SK-N-SH treated with all-trans-retinoic acid at 6 μM for 48 hours (cell line): ENCODE data around the gene DIPK1B.

ENCODE experiments used
- ATAC-seq: fragments of 200-7000 bp; cut with Tn5 transposase; 3 replicates; pipeline ENCODE4 v1.9.1; 2020; ENCODE audit warnings: mild to moderate bottlenecking, moderate library complexity
- ARNTL ChIP-seq: fragments of 450-650 bp; formaldehyde crosslinking; IDR thresholded peaks from 2 replicates; pipeline ENCODE4 v1.5.0; 2020; ENCODE audit warnings: low read depth, mild to moderate bottlenecking, moderate library complexity, borderline replicate concordance
- CSDC2 ChIP-seq: fragments of 250-450 bp; sonication (Bioruptor Pico); IDR thresholded peaks from 2 replicates; pipeline ENCODE4 v1.5.0; 2020; ENCODE audit warnings: mild to moderate bottlenecking, moderate library complexity
- CSRNP3 ChIP-seq: fragments of 250-450 bp; sonication (Bioruptor Pico); IDR thresholded peaks from 2 replicates; pipeline ENCODE4 v1.5.1; 2021; ENCODE audit warnings: mild to moderate bottlenecking, moderate library complexity
- ESRRG ChIP-seq: fragments of 250-450 bp; sonication (Bioruptor Pico); IDR thresholded peaks from 2 replicates; pipeline ENCODE4 v1.6.1; 2021; ENCODE audit warnings: mild to moderate bottlenecking
- ISL1 ChIP-seq: fragments of 250-450 bp; sonication (Bioruptor Pico); IDR thresholded peaks from 2 replicates; pipeline ENCODE4 v2.1.2; 2022; ENCODE audit warnings: mild to moderate bottlenecking, moderate library complexity
- POU6F1 ChIP-seq: fragments of 250-450 bp; sonication (Bioruptor Pico); IDR thresholded peaks from 2 replicates; pipeline ENCODE4 v1.8.0; 2021; ENCODE audit warnings: low read depth, mild to moderate bottlenecking, moderate library complexity, borderline replicate concordance
- PPARA ChIP-seq: fragments of 250-450 bp; sonication (Bioruptor Pico); IDR thresholded peaks from 2 replicates; pipeline ENCODE4 v1.5.0; 2020; ENCODE audit warnings: mild to moderate bottlenecking, borderline replicate concordance
- SNAI2 ChIP-seq: fragments of 250-450 bp; sonication (Bioruptor Pico); IDR thresholded peaks from 2 replicates; pipeline ENCODE4 v1.5.0; 2020; ENCODE audit warnings: mild to moderate bottlenecking, moderate library complexity
- TCF4 ChIP-seq: fragments of 250-450 bp; sonication (Bioruptor Pico); IDR thresholded peaks from 2 replicates; pipeline ENCODE4 v1.8.0; 2021; ENCODE audit warnings: mild to moderate bottlenecking, moderate library complexity, borderline replicate concordance
- TSHZ2 ChIP-seq: fragments of 250-450 bp; sonication (Bioruptor Pico); IDR thresholded peaks from 2 replicates; pipeline ENCODE4 v1.5.0; 2020; ENCODE audit warnings: mild to moderate bottlenecking, moderate library complexity
- ZC3H10 ChIP-seq: fragments of 250-450 bp; sonication (Bioruptor Pico); IDR thresholded peaks from 2 replicates; pipeline ENCODE4 v1.5.1; 2021; ENCODE audit warnings: mild to moderate bottlenecking, moderate library complexity
- ZFP3 ChIP-seq: fragments of 250-450 bp; sonication (Bioruptor Pico); IDR thresholded peaks from 2 replicates; pipeline ENCODE4 v1.5.0; 2020; ENCODE audit warnings: mild to moderate bottlenecking, moderate library complexity
- ZFP30 ChIP-seq: fragments of 450-650 bp; formaldehyde crosslinking; IDR thresholded peaks from 2 replicates; pipeline ENCODE4 v1.5.0; 2022; ENCODE audit warnings: mild to moderate bottlenecking, moderate library complexity
- ZNF565 ChIP-seq: fragments of 450-650 bp; formaldehyde crosslinking; conservative IDR thresholded peaks from 2 replicates; pipeline ENCODE4 v1.5.0; 2020; ENCODE audit warnings: low read depth, mild to moderate bottlenecking, moderate library complexity
- ZNF70 ChIP-seq: fragments of 450-650 bp; formaldehyde crosslinking; IDR thresholded peaks from 2 replicates; pipeline ENCODE4 v1.5.0; 2020; ENCODE audit warnings: mild to moderate bottlenecking, moderate library complexity
- ZNF8 ChIP-seq: fragments of 450-650 bp; formaldehyde crosslinking; IDR thresholded peaks from 2 replicates; pipeline ENCODE4 v1.5.0; 2020; ENCODE audit warnings: mild to moderate bottlenecking, moderate library complexity
- TF ChIP-seq, protein P1 (sequence below): fragments of 250-450 bp; sonication (Bioruptor Pico); IDR thresholded peaks from 2 replicates; pipeline ENCODE4 v1.5.1; 2020; ENCODE audit warnings: low read depth, mild to moderate bottlenecking, moderate library complexity

The DIPK1B gene

GRCh38 chr9:136687721-136688223 lies 24.6 kb upstream of the DIPK1B start (continued):
- TF ChIP-seq ISL1 (CRISPR knock-in tag) (no peak), TCF4 (no peak), ZFP30 (CRISPR knock-in tag) (no peak), CSDC2 (no peak), ESRRG (CRISPR knock-in tag) (no peak), ZNF70 (CRISPR knock-in tag) (no peak), ZNF565 (CRISPR knock-in tag) (no peak)

- no peak for TF ChIP-seq ZC3H10
- TF ChIP-seq ARNTL = no peak
- TF ChIP-seq ISL1 (CRISPR knock-in tag) = no peak
- TF ChIP-seq PPARA (CRISPR knock-in tag) = no peak
- no peak for TF ChIP-seq POU6F1 (CRISPR knock-in tag)
- TF ChIP-seq ZFP3 (CRISPR knock-in tag) = no peak
- no peak for TF ChIP-seq CSRNP3
- no peak for TF ChIP-seq ZNF8 (CRISPR knock-in tag)
- TF ChIP-seq, protein P1, sequence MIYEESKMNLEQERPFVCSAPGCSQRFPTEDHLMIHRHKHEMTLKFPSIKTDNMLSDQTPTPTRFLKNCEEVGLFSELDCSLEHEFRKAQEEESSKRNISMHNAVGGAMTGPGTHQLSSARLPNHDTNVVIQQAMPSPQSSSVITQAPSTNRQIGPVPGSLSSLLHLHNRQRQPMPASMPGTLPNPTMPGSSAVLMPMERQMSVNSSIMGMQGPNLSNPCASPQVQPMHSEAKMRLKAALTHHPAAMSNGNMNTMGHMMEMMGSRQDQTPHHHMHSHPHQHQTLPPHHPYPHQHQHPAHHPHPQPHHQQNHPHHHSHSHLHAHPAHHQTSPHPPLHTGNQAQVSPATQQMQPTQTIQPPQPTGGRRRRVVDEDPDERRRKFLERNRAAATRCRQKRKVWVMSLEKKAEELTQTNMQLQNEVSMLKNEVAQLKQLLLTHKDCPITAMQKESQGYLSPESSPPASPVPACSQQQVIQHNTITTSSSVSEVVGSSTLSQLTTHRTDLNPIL = no peak
- TF ChIP-seq SNAI2 (CRISPR knock-in tag) = no peak
- TF ChIP-seq TSHZ2 = no peak
- TF ChIP-seq, all 23 proteins: peak for 0
- no peak for ATAC-seq
Observed at GRCh38 chr9:136688274-136689107, 23.9 kb upstream of the DIPK1B start.

DNA sequence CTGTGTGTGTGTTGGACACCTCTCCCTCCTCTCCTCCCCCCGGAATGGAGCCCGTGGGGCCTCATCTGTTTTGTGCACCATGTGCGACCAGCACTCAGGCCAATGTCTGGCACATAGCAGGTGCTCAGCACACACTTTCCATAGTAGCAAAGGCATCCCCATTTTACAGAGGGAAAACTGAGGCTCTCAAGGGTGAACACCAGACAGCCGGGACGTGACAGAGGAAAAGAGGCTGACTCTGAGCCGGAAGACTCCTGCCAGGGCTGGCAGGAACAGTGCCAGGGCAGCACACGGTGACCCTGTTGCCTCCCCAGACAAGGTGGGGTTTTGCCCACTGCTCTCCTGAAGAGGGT lies 23.3 kb upstream of the DIPK1B start:
- TF ChIP-seq CSRNP3 (no peak), ZFP30 (CRISPR knock-in tag) (no peak)
- TF ChIP-seq, protein P1 = no peak
- no peak for ATAC-seq
